MCF 10A (cell line): ENCODE measurements around the gene LIM2. TPM values are rescaled to one million over a fixed set of nuclear protein-coding genes. Genes with fewer than 3 reads are reported as not detected.

Experiments used
- BruUV-seq: library from RNA; stranded (reverse); fragments of 400-500 nt; replicated peaks from 2 replicates; lab custom pipeline; 2021; lab: Mats Ljungman, UMichigan
- CTCF ChIA-PET: fragments of 300-600 bp; sonication (Branson Sonifier 250); formaldehyde crosslinking; extraction: SDS; loops from one replicate; lab custom pipeline; 2021; ENCODE audit warnings: antibody characterized with exemption, inconsistent platforms; lab: Yijun Ruan, JAX
- POLR2A ChIA-PET: fragments of 300-600, 350-650 bp; sonication (Branson Sonifier 250); formaldehyde crosslinking; extraction: SDS; loops from one replicate; lab custom pipeline; 2020; ENCODE audit warnings: antibody characterized with exemption, inconsistent platforms; lab: Yijun Ruan, JAX
- DNase-seq: peaks from one replicate; pipeline ENCODE4 v3.0.0-alpha.2; 2018; ENCODE audit not compliant: unreplicated experiment
- H3K27ac Mint-ChIP-seq: one replicate; pipeline ENCODE4 v1.8.0; 2022; ENCODE audit warnings: mild to moderate bottlenecking, low read depth, mixed read lengths; ENCODE audit not compliant: unreplicated experiment
- H3K27me3 Mint-ChIP-seq: one replicate; pipeline ENCODE4 v1.8.0; 2022; ENCODE audit warnings: mixed read lengths; ENCODE audit not compliant: insufficient read depth, unreplicated experiment
- H3K36me3 Mint-ChIP-seq: one replicate; pipeline ENCODE4 v1.8.0; 2022; ENCODE audit warnings: mild to moderate bottlenecking, moderate library complexity, mixed read lengths; ENCODE audit not compliant: insufficient read depth, unreplicated experiment
- H3K4me1 Mint-ChIP-seq: one replicate; pipeline ENCODE4 v1.8.0; 2022; ENCODE audit warnings: mixed read lengths; ENCODE audit not compliant: insufficient read depth, unreplicated experiment
- H3K4me3 Mint-ChIP-seq: one replicate; pipeline ENCODE4 v1.8.0; 2022; ENCODE audit warnings: mild to moderate bottlenecking, moderate library complexity, mixed read lengths; ENCODE audit not compliant: unreplicated experiment
- H3K9me3 Mint-ChIP-seq: one replicate; pipeline ENCODE4 v1.8.0; 2022; ENCODE audit warnings: mixed read lengths; ENCODE audit not compliant: unreplicated experiment
- intact Hi-C: fragments of 100-400 bp; cut with micrococcal nuclease; formaldehyde crosslinking; loops from 2 replicates; pipeline ENCODE4 v1.14.1; 2022
- total RNA-seq: library from RNA; stranded (reverse); gene quantifications from 2 replicates; pipeline ENCODE4 v1.2.3, GENCODE V29; 2022
- TF ChIP-seq, protein P1 (sequence below): fragments of 200-600 bp; IDR thresholded peaks from one replicate; pipeline ENCODE4 v1.8.0; 2022; ENCODE audit warnings: antibody characterized with exemption, mild to moderate bottlenecking; ENCODE audit not compliant: unreplicated experiment

Gene LIM2
- total RNA-seq, 1 experiment from 2014 or later = not detected

DNA sequence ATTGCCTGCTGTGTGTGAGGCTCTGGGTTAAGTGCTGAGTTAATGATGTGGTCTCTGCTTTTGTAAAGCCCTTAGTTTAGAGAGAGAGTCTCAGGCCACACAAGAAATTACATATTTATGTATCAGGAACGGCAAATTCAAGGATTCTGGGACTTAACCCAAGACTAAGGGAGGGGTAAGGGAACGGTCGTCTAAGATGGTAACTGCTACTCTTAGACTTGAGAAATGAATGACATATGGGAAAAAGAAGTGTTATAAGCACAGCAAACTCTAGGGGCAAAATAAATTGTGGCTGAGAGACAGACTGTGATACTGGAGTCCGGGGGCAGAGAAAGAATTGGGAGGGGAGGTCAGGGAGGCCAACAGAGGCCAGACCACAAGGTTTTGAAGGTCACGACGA lies 56.1 kb downstream of the LIM2 start:
- Mint-ChIP-seq H3K4me3 (no peak overlapping the region), H3K4me1 (no peaks in the 10 kb centered on the region), H3K27me3 (no peaks in the 10 kb centered on the region), H3K9me3 (peaks cover 37% of the 10 kb centered on the region), H3K27ac (no peak overlapping the region), H3K36me3 (peaks cover 7% of the 10 kb centered on the region)
- intact Hi-C loops = no loop called here
- DNase-seq = no peak
- ChIA-PET POLR2A (no interaction called here), CTCF (no interaction called here)
- BruUV-seq = no TSS peak
- TF ChIP-seq, protein P1, sequence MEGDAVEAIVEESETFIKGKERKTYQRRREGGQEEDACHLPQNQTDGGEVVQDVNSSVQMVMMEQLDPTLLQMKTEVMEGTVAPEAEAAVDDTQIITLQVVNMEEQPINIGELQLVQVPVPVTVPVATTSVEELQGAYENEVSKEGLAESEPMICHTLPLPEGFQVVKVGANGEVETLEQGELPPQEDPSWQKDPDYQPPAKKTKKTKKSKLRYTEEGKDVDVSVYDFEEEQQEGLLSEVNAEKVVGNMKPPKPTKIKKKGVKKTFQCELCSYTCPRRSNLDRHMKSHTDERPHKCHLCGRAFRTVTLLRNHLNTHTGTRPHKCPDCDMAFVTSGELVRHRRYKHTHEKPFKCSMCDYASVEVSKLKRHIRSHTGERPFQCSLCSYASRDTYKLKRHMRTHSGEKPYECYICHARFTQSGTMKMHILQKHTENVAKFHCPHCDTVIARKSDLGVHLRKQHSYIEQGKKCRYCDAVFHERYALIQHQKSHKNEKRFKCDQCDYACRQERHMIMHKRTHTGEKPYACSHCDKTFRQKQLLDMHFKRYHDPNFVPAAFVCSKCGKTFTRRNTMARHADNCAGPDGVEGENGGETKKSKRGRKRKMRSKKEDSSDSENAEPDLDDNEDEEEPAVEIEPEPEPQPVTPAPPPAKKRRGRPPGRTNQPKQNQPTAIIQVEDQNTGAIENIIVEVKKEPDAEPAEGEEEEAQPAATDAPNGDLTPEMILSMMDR = no peak

- TF ChIP-seq, protein P1 = no peak
- Mint-ChIP-seq H3K4me1 (no peaks in the 10 kb centered on the region), H3K9me3 (peaks cover 37% of the 10 kb centered on the region), H3K27ac (no peak overlapping the region), H3K4me3 (no peak overlapping the region), H3K27me3 (no peaks in the 10 kb centered on the region), H3K36me3 (peaks cover 7% of the 10 kb centered on the region)
- POLR2A ChIA-PET = no interaction called here
- intact Hi-C loops = no loop called here
- CTCF ChIA-PET = interaction anchor here (0.6 kb wide), 1 partner anchor 208 kb away, joined by 3 read pairs; no protein-coding TSS in a partner anchor
- DNase-seq = no peak
- no TSS peak for BruUV-seq
Observed at GRCh38 chr19:51331193-51331592, 56.6 kb downstream of the LIM2 start.

DNA sequence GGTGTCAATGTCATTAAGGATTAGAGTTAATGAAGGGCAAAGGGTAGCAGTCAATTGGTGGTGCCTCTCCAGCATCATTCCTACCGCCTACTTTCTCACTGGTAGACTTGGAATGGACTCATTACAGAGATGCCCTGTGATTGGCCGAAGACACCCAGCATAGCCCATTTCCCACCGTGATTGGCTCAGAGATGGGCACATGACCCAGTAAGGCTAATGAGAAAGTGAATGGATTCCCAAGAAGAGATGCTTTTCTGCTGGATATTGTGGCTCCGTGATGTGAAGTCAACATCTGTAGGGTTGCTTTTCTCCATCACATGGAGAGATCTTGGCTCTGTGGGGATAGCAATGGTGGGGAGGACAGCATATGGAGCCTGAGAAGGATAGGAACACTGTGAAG lies 57.4 kb downstream of the LIM2 start:
- Mint-ChIP-seq H3K36me3 (peaks cover 11% of the 10 kb centered on the region), H3K27ac (no peak overlapping the region), H3K9me3 (peaks cover 36% of the 10 kb centered on the region), H3K4me1 (no peaks in the 10 kb centered on the region), H3K27me3 (no peaks in the 10 kb centered on the region), H3K4me3 (no peak overlapping the region)
- DNase-seq = no peak
- TF ChIP-seq, protein P1 = no peak
- intact Hi-C loops = no loop called here
- ChIA-PET CTCF (interaction anchor here (0.6 kb wide), 1 partner anchor 208 kb away, joined by 3 read pairs; no protein-coding TSS in a partner anchor), POLR2A (no interaction called here)
- no TSS peak for BruUV-seq

Other genes with a start within 250 kb of the LIM2 start
- gene SIGLEC7, start 245.7 kb downstream of the LIM2 start, total RNA-seq = not detected in 2 replicates
- 0.33 TPM in 1 of 2 replicates, not detected in the other for gene CD33, start 162.9 kb downstream of the LIM2 start, total RNA-seq
- gene SIGLECL1, start 136.9 kb downstream of the LIM2 start, total RNA-seq = not detected in 2 replicates
- gene IGLON5, start 76.3 kb downstream of the LIM2 start, total RNA-seq = not detected in 2 replicates
- 0.58 and 0.74 TPM in 2 replicates for gene VSIG10L, start 45.8 kb downstream of the LIM2 start, total RNA-seq
- 109 and 114 TPM in 2 replicates for gene ETFB, start 21.6 kb downstream of the LIM2 start, total RNA-seq
- 0.79 TPM in 1 of 2 replicates, not detected in the other for gene CLDND2, start 19.0 kb downstream of the LIM2 start, total RNA-seq
- not detected in 2 replicates for gene NKG7, start 15.3 kb downstream of the LIM2 start, total RNA-seq
- not detected in 2 replicates for gene C19orf84, start 2.6 kb upstream of the LIM2 start, total RNA-seq
- gene SIGLEC10, start 29.7 kb upstream of the LIM2 start, total RNA-seq = not detected in 2 replicates
- gene SIGLEC8, start 70.5 kb upstream of the LIM2 start, total RNA-seq = not detected in 2 replicates
- not detected in 2 replicates for gene CEACAM18, start 90.6 kb upstream of the LIM2 start, total RNA-seq
- gene SIGLEC12, start 113.8 kb upstream of the LIM2 start, total RNA-seq = not detected in 2 replicates
- gene SIGLEC6, start 143.7 kb upstream of the LIM2 start, total RNA-seq = not detected in 2 replicates
- 6.9 and 9.3 TPM in 2 replicates for gene ZNF175, start 183.3 kb upstream of the LIM2 start, total RNA-seq
- not detected in 2 replicates for gene SIGLEC5, start 242.4 kb upstream of the LIM2 start, total RNA-seq